ENCODE measurements around the gene KCTD10. TPM values are rescaled to one million over a fixed set of nuclear protein-coding genes. Genes with fewer than 3 reads are reported as not detected.
A peak's percentile ranks its signal among the peaks of the same experiment; 100 is the strongest.

Gene KCTD10
- 10 to 100 TPM; 37.4 to 38.2 TPM for total RNA-seq

GRCh38 chr12:109477185-109477962 is at the start of gene KCTD10, which contains the start of gene UBE3B:
KCTD10 (minus strand) TSS chr12:109477300; CDS start chr12:109477262, 38 bp downstream.
UBE3B (plus strand) TSS chr12:109477634; CDS start chr12:109483552, 5,918 bp downstream.
- Mint-ChIP-seq H3K4me3 (peak within 1 kb of the TSS; percentile 82), H3K27me3 (no peaks in the 10 kb centered on the region), H3K36me3 (ENCODE audit: low read depth) (peaks cover 1% of the 10 kb centered on the region), H3K4me1 (ENCODE audit: low read depth) (peaks cover 32% of the 10 kb centered on the region), H3K9me3 (no peaks in the 10 kb centered on the region), H3K27ac (peak within 1 kb of the TSS; percentile 100)
- peak; percentile 90 for DNase-seq
- TF ChIP-seq CTCF (IDR thresholded peaks at IDR 0.05), result no peak
- intact Hi-C loops (cut with micrococcal nuclease), result no loop called here
- ChIA-PET POLR2A (interaction anchor here (0.5 to 2.1 kb wide), 11 partner anchors 8 to 853 kb away, joined by 3 to 8 read pairs (median 3); no protein-coding TSS in a partner anchor), CTCF (interaction anchor here (0.7 to 1.5 kb wide), 4 partner anchors 45 to 95 kb away, joined by 3 to 5 read pairs (median 4); no protein-coding TSS in a partner anchor)
- ATAC-seq, result peak; percentile 97

- H3K9me3 Mint-ChIP-seq, result no peaks in the 10 kb centered on the region
- no peak for TF ChIP-seq CTCF (IDR thresholded peaks at IDR 0.05)
- no peaks in the 10 kb centered on the region for H3K27me3 Mint-ChIP-seq
- H3K4me3 Mint-ChIP-seq, result no peak overlapping the region
- DNase-seq (no peak), ATAC-seq (no peak)
- ChIA-PET POLR2A (no interaction called here), CTCF (interaction anchor here (0.7 to 1.5 kb wide), 4 partner anchors 56 to 320 kb away, joined by 3 to 5 read pairs (median 4); no protein-coding TSS in a partner anchor)
- intact Hi-C loops (cut with micrococcal nuclease), result no loop called here
- no peaks in the 10 kb centered on the region for H3K4me1 Mint-ChIP-seq (ENCODE audit: low read depth)
- H3K36me3 Mint-ChIP-seq (ENCODE audit: low read depth), result peaks cover 4% of the 10 kb centered on the region
- no peak overlapping the region for H3K27ac Mint-ChIP-seq
Measured at GRCh38 chr12:109525279-109525585, 48.1 kb upstream of the KCTD10 start.

GRCh38 chr12:109524466-109525278 is 47.6 kb upstream of the KCTD10 start:
- Mint-ChIP-seq H3K9me3 (no peaks in the 10 kb centered on the region), H3K27ac (no peak overlapping the region), H3K4me3 (no peak overlapping the region), H3K36me3 (ENCODE audit: low read depth) (peaks cover 4% of the 10 kb centered on the region), H3K4me1 (ENCODE audit: low read depth) (no peaks in the 10 kb centered on the region), H3K27me3 (no peaks in the 10 kb centered on the region)
- ChIA-PET CTCF (interaction anchor here (0.7 to 1.4 kb wide), 3 partner anchors 73 to 251 kb away, joined by 3 to 5 read pairs (median 4); no protein-coding TSS in a partner anchor), POLR2A (no interaction called here)
- DNase-seq, result no peak
- intact Hi-C loops (cut with micrococcal nuclease), result no loop called here
- TF ChIP-seq CTCF (IDR thresholded peaks at IDR 0.05), result no peak
- ATAC-seq, result no peak

- ChIA-PET POLR2A (no interaction called here), CTCF (interaction anchor here (1.9 kb wide), 1 partner anchor 252 kb away, joined by 5 read pairs; no protein-coding TSS in a partner anchor)
- no peak for TF ChIP-seq CTCF (IDR thresholded peaks at IDR 0.05)
- DNase-seq (no peak), ATAC-seq (no peak)
- Mint-ChIP-seq H3K36me3 (ENCODE audit: low read depth) (peaks cover 8% of the 10 kb centered on the region), H3K27ac (no peak overlapping the region), H3K9me3 (no peaks in the 10 kb centered on the region), H3K27me3 (no peaks in the 10 kb centered on the region), H3K4me1 (ENCODE audit: low read depth) (no peaks in the 10 kb centered on the region), H3K4me3 (no peak overlapping the region)
- intact Hi-C loops (cut with micrococcal nuclease), result no loop called here
Measured at GRCh38 chr12:109523504-109523903, 46.4 kb upstream of the KCTD10 start.

Measured in activated CD8-positive, alpha-beta T cell treated with anti-CD3 and anti-CD28 coated beads for 36 hours (primary cell).